ENCODE measurements around the gene PAQR4.

DNA sequence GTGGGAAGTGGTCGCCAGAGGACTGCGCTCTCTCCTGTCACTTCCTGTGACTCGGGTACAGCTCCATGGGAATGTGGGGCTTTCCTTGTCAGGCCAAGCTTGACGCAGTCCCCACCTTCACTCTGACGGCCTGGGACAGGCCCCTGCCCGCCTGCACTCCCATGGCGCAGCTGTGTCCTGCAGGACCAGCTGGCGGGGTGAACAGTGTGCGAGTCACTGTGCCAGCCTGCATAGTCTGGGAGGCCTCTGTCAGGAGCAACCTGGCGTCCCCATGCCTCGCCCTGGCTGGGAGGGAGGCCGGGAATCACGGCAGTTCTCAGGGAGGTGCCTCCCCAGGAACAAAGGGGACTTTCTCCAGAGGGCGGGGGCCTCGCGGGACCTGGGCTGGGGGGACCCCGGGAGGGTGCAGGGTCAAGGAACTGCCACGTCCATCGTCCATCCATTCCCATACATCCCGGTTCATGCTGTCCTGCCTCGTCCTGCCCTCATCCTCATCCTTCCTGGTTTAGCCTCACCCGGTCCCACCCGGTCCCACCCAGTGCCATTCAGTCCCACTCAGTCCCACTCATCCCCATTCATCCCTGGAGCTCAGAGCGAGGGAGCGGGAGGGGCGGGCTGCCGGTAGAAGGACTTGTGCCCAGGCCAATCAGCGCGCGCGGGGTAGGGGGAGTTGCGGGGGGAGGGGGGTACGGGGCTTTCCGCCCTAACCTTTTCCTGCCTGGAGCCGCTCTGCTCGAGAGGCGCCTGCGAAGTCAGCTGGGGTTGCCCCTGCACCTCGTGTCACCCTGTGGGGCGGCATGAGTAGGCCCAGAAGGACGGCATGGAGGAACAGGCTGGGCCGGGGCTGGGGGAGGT, 44.0 kb upstream of the PAQR4 start:
- TF ChIP-seq EZH2phosphoT487 (IDR thresholded peaks at IDR 0.05; ENCODE audit: low read depth), result no peak
- TF ChIP-seq, protein P1, sequence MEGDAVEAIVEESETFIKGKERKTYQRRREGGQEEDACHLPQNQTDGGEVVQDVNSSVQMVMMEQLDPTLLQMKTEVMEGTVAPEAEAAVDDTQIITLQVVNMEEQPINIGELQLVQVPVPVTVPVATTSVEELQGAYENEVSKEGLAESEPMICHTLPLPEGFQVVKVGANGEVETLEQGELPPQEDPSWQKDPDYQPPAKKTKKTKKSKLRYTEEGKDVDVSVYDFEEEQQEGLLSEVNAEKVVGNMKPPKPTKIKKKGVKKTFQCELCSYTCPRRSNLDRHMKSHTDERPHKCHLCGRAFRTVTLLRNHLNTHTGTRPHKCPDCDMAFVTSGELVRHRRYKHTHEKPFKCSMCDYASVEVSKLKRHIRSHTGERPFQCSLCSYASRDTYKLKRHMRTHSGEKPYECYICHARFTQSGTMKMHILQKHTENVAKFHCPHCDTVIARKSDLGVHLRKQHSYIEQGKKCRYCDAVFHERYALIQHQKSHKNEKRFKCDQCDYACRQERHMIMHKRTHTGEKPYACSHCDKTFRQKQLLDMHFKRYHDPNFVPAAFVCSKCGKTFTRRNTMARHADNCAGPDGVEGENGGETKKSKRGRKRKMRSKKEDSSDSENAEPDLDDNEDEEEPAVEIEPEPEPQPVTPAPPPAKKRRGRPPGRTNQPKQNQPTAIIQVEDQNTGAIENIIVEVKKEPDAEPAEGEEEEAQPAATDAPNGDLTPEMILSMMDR (IDR thresholded peaks at IDR 0.05; ENCODE audit: low read depth, low read length), result no peak

Data from OCI-LY3 (cell line).